ENCODE results near the gene PDZD8. TPM values are rescaled to one million over a fixed set of nuclear protein-coding genes. Genes with fewer than 3 reads are reported as not detected.

Gene PDZD8
- total RNA-seq, 2 donors from 2014 or later = 23.0 to 32.9 TPM

GRCh38 chr10:117364110-117364960 is 10.9 kb downstream of the PDZD8 start:
- Histone ChIP-seq H3K4me1 (ENCODE audit: control insufficient read depth in 1 of 2, low read depth in 2 of 2) (peaks cover 11 to 17% of the 10 kb centered on the region in 2 donors), H3K36me3 (no peaks in the 10 kb centered on the region), H3K27ac (no peak overlapping the region), H3K9me3 (no peaks in the 10 kb centered on the region), H3K27me3 (replicated peaks; ENCODE audit: insufficient read depth) (no peaks in the 10 kb centered on the region), H3K4me3 (no peak overlapping the region)
- DNase-seq (ENCODE audit: low spot score) = no peak
- ATAC-seq (ENCODE audit: insufficient number of reproducible peaks, low FRiP score, low read depth) = no peak
- TF ChIP-seq CTCF (IDR thresholded peaks at IDR 0.05) = no peak

GRCh38 chr10:117363028-117363427 is 12.2 kb downstream of the PDZD8 start:
- Histone ChIP-seq H3K36me3 (no peaks in the 10 kb centered on the region), H3K4me3 (no peak overlapping the region), H3K9me3 (no peaks in the 10 kb centered on the region), H3K4me1 (ENCODE audit: control insufficient read depth in 1 of 2, low read depth in 2 of 2) (peaks cover 11 to 17% of the 10 kb centered on the region in 2 donors), H3K27me3 (replicated peaks; ENCODE audit: insufficient read depth) (no peaks in the 10 kb centered on the region), H3K27ac (no peak overlapping the region)
- TF ChIP-seq CTCF (IDR thresholded peaks at IDR 0.05) = no peak
- no peak for DNase-seq (ENCODE audit: low spot score)
- no peak for ATAC-seq (ENCODE audit: insufficient number of reproducible peaks, low FRiP score, low read depth)

GRCh38 chr10:117362313-117362712 is 12.9 kb downstream of the PDZD8 start:
- ATAC-seq (ENCODE audit: insufficient number of reproducible peaks, low FRiP score, low read depth) (no peak), DNase-seq (ENCODE audit: low spot score) (no peak)
- H3K27me3 ChIP-seq (replicated peaks; ENCODE audit: insufficient read depth) = no peaks in the 10 kb centered on the region

GRCh38 chr10:117360994-117361667 is 14.1 kb downstream of the PDZD8 start:
- Histone ChIP-seq H3K9me3 (no peaks in the 10 kb centered on the region), H3K36me3 (no peaks in the 10 kb centered on the region), H3K4me1 (ENCODE audit: control insufficient read depth in 1 of 2, low read depth in 2 of 2) (peaks cover 11 to 22% of the 10 kb centered on the region in 2 donors), H3K27me3 (replicated peaks; ENCODE audit: insufficient read depth) (no peaks in the 10 kb centered on the region), H3K27ac (no peak overlapping the region), H3K4me3 (no peak overlapping the region)
- DNase-seq (ENCODE audit: low spot score) (no peak), ATAC-seq (ENCODE audit: insufficient number of reproducible peaks, low FRiP score, low read depth) (no peak)
- no peak for TF ChIP-seq CTCF (IDR thresholded peaks at IDR 0.05)

More at GRCh38 chr10:117362313-117362712, 12.9 kb downstream of the PDZD8 start:
- Histone ChIP-seq H3K4me1 (ENCODE audit: control insufficient read depth in 1 of 2, low read depth in 2 of 2) (peaks cover 11 to 17% of the 10 kb centered on the region in 2 donors), H3K27ac (no peak overlapping the region), H3K9me3 (no peaks in the 10 kb centered on the region), H3K36me3 (no peaks in the 10 kb centered on the region), H3K4me3 (no peak overlapping the region)
- no peak for TF ChIP-seq CTCF (IDR thresholded peaks at IDR 0.05)

- ATAC-seq (ENCODE audit: insufficient number of reproducible peaks, low FRiP score, low read depth) = no peak
Observed at GRCh38 chr10:117360016-117360415, 15.2 kb downstream of the PDZD8 start.

More at GRCh38 chr10:117360016-117360415, 15.2 kb downstream of the PDZD8 start:
- DNase-seq (ENCODE audit: low spot score) = no peak
- Histone ChIP-seq H3K27ac (no peak overlapping the region), H3K4me1 (ENCODE audit: control insufficient read depth in 1 of 2, low read depth in 2 of 2) (peaks cover 11 to 22% of the 10 kb centered on the region in 2 donors), H3K4me3 (no peak overlapping the region), H3K9me3 (no peaks in the 10 kb centered on the region), H3K36me3 (no peaks in the 10 kb centered on the region), H3K27me3 (replicated peaks; ENCODE audit: insufficient read depth) (no peaks in the 10 kb centered on the region)
- no peak for TF ChIP-seq CTCF (IDR thresholded peaks at IDR 0.05)
